ENCODE results near the gene NET1. TPM values are rescaled to one million over a fixed set of nuclear protein-coding genes. Genes with fewer than 3 reads are reported as not detected.
"Not testable (repeated sequence)": the region's sequence is repeated elsewhere in the genome, so short reads cannot be mapped to it uniquely, and the experiment has no call there.

NET1 gene
- total RNA-seq, 2 experiments from 2014 or later, result 39.1 to 47.7 TPM

- H3K4me3 Mint-ChIP-seq, result no peak overlapping the region
- DNase-seq, result no peak
- H3K27me3 Mint-ChIP-seq, result no peaks in the 10 kb centered on the region
- ChIA-PET CTCF (interaction anchor here (0.6 to 2.9 kb wide), 3 partner anchors 160 to 655 kb away, joined by 3 to 13 read pairs (median 3); no protein-coding TSS in a partner anchor), POLR2A (no interaction called here)
- peaks cover 6% of the 10 kb centered on the region for H3K4me1 Mint-ChIP-seq
- H3K9me3 Mint-ChIP-seq, result peaks cover under 1% of the 10 kb centered on the region
- peaks cover 18% of the 10 kb centered on the region for H3K36me3 Mint-ChIP-seq (ENCODE audit: low read depth)
- H3K27ac Mint-ChIP-seq, result no peak overlapping the region
These were observed 50.5 kb downstream of the NET1 start for GRCh38 chr10:5462841-5463293.

GRCh38 chr10:5464546-5464945, 52.2 kb downstream of the NET1 start:
- H3K4me3 Mint-ChIP-seq, result no peak overlapping the region
- ChIA-PET CTCF (no interaction called here), POLR2A (no interaction called here)
- H3K27ac Mint-ChIP-seq, result no peak overlapping the region
- no peaks in the 10 kb centered on the region for H3K27me3 Mint-ChIP-seq
- H3K9me3 Mint-ChIP-seq, result peaks cover 2% of the 10 kb centered on the region
- H3K36me3 Mint-ChIP-seq (ENCODE audit: low read depth), result peaks cover 7% of the 10 kb centered on the region
- no peak for DNase-seq
- H3K4me1 Mint-ChIP-seq, result no peaks in the 10 kb centered on the region

GRCh38 chr10:5465976-5466450, 53.7 kb downstream of the NET1 start:
- H3K4me1 Mint-ChIP-seq, result no peaks in the 10 kb centered on the region
- no peaks in the 10 kb centered on the region for H3K27me3 Mint-ChIP-seq
- H3K27ac Mint-ChIP-seq, result no peak overlapping the region
- no peak for DNase-seq
- H3K36me3 Mint-ChIP-seq (ENCODE audit: low read depth), result no peaks in the 10 kb centered on the region
- POLR2A ChIA-PET, result no interaction called here
- H3K4me3 Mint-ChIP-seq, result no peak overlapping the region
- peaks cover 2% of the 10 kb centered on the region for H3K9me3 Mint-ChIP-seq
- CTCF ChIA-PET, result no interaction called here

DNA sequence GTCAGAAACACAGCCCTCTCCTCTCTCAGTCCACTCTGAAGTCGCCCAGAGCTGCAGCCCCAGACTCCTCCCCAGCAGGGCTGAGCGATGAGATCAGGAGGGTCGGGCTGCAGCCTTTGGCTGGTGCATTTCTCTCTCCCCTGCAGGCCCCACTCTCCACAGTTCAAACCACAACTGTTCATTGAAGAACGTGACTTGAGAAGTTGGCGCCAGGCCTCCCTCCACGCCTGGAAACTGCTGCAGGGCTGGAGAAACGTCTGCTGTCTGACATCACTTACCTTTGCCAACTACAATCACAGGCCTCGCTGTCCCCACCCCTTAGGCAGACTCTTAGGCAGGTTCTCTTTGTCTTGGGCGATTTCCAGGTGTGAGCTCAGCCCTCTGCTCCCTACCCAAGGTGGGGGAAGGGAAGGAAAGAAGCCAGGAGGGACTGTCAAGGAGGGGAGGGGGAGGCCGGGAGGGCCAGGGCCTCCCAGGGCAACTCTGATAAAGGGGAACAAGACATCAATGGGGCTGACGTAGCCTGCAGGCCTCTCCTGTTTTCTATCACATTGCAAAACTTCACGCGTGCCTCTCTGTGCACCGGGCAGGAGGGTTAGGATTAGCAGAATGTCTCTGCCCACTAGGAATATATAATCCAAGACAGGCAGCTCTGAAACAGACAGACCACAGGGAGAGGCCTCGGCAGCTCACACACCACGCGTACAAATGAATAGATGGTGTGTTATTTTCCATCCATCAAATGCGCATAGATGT, 54.3 kb downstream of the NET1 start:
- Mint-ChIP-seq H3K4me1 (no peaks in the 10 kb centered on the region), H3K36me3 (ENCODE audit: low read depth) (no peaks in the 10 kb centered on the region), H3K27me3 (no peaks in the 10 kb centered on the region), H3K4me3 (no peak overlapping the region), H3K27ac (no peak overlapping the region), H3K9me3 (peaks cover 2% of the 10 kb centered on the region)
- CTCF ChIA-PET, result interaction anchor here (0.9 kb wide), 1 partner anchor 157 kb away, joined by 5 read pairs; no protein-coding TSS in a partner anchor
- POLR2A ChIA-PET, result no interaction called here
- no peak for DNase-seq

GRCh38 chr10:5467207-5467535, 54.8 kb downstream of the NET1 start:
- no peaks in the 10 kb centered on the region for H3K27me3 Mint-ChIP-seq
- peaks cover 2% of the 10 kb centered on the region for H3K9me3 Mint-ChIP-seq
- ChIA-PET POLR2A (no interaction called here), CTCF (interaction anchor here (0.9 kb wide), 1 partner anchor 156 kb away, joined by 5 read pairs; no protein-coding TSS in a partner anchor)
- DNase-seq, result no peak
- no peak overlapping the region for H3K27ac Mint-ChIP-seq
- no peaks in the 10 kb centered on the region for H3K36me3 Mint-ChIP-seq (ENCODE audit: low read depth)
- no peak overlapping the region for H3K4me3 Mint-ChIP-seq
- no peaks in the 10 kb centered on the region for H3K4me1 Mint-ChIP-seq

- CTCF ChIA-PET, result interaction anchor here (0.9 kb wide), 1 partner anchor 156 kb away, joined by 5 read pairs; no protein-coding TSS in a partner anchor
- Mint-ChIP-seq H3K9me3 (peaks cover 2% of the 10 kb centered on the region), H3K36me3 (ENCODE audit: low read depth) (no peaks in the 10 kb centered on the region), H3K4me3 (no peak overlapping the region), H3K27me3 (no peaks in the 10 kb centered on the region), H3K27ac (no peak overlapping the region), H3K4me1 (no peaks in the 10 kb centered on the region)
- DNase-seq, result no peak
- POLR2A ChIA-PET, result interaction anchor here (0.6 kb wide), 1 partner anchor 14 kb away, joined by 3 read pairs; no protein-coding TSS in a partner anchor
These were observed 55.4 kb downstream of the NET1 start for GRCh38 chr10:5467634-5468255.

GRCh38 chr10:5468262-5469106, 56.1 kb downstream of the NET1 start:
- Mint-ChIP-seq H3K9me3 (peaks cover 2% of the 10 kb centered on the region), H3K27me3 (no peaks in the 10 kb centered on the region), H3K27ac (no peak overlapping the region), H3K4me1 (no peaks in the 10 kb centered on the region), H3K36me3 (ENCODE audit: low read depth) (no peaks in the 10 kb centered on the region), H3K4me3 (no peak overlapping the region)
- ChIA-PET CTCF (interaction anchor here (0.6 kb wide), 1 partner anchor 116 kb away, joined by 3 read pairs; no protein-coding TSS in a partner anchor), POLR2A (interaction anchor here (0.6 kb wide), 1 partner anchor 14 kb away, joined by 3 read pairs; no protein-coding TSS in a partner anchor)
- no peak for DNase-seq

- peaks cover 2% of the 10 kb centered on the region for H3K9me3 Mint-ChIP-seq
- H3K4me3 Mint-ChIP-seq, result no peak overlapping the region
- POLR2A ChIA-PET, result no interaction called here
- no peak overlapping the region for H3K27ac Mint-ChIP-seq
- H3K27me3 Mint-ChIP-seq, result peaks cover 2% of the 10 kb centered on the region
- CTCF ChIA-PET, result no interaction called here
- no peaks in the 10 kb centered on the region for H3K4me1 Mint-ChIP-seq
- no peaks in the 10 kb centered on the region for H3K36me3 Mint-ChIP-seq (ENCODE audit: low read depth)
- no peak for DNase-seq
These were observed 57.1 kb downstream of the NET1 start for GRCh38 chr10:5469353-5470061.

DNA sequence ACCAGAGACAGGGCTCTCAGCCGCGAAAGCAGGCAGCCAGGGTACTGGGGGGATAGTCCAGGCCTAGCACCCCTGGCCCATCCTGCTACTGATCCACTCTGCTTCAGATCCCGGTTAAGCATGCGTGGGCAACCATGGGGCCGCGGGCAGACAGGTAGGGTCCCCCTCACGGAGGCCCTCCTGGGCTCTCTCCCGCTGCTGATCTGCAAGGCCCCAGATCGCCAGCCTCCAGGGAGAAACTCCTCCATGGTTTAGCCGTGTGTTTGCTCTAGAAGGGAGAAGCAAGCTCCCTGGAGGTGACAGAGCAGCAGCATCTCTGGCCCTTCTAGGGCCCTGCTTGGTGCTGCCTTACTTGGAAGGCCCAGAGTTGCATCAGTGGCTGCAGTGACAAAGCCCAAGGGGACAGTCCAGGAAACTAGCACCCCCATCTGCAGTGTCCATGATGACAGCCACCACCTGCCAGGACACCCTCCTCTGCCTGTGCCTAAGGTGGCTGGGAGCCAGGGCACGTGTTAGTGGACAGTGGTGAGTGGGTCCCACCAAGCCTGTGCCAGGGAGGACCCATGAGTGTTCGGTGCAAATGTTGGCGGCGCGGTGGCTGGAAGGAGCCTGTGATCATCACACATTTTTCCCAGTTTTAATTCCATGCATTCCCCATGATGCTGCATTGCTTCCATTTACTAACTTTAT, 57.9 kb downstream of the NET1 start:
- H3K4me3 Mint-ChIP-seq, result no peak overlapping the region

GRCh38 chr10:5474642-5475041, 62.3 kb downstream of the NET1 start:
- POLR2A ChIA-PET; H3K4me3 Mint-ChIP-seq; H3K36me3 Mint-ChIP-seq (ENCODE audit: low read depth); DNase-seq; H3K27me3 Mint-ChIP-seq; H3K4me1 Mint-ChIP-seq; H3K9me3 Mint-ChIP-seq; H3K27ac Mint-ChIP-seq: not testable (repeated sequence)
- CTCF ChIA-PET, result interaction anchor here (0.9 kb wide), 1 partner anchor 14 kb away, joined by 3 read pairs; no protein-coding TSS in a partner anchor

More for the DNA sequence above, 57.9 kb downstream of the NET1 start:
- peaks cover 2% of the 10 kb centered on the region for H3K27me3 Mint-ChIP-seq
- POLR2A ChIA-PET, result no interaction called here
- H3K27ac Mint-ChIP-seq, result no peak overlapping the region
- H3K9me3 Mint-ChIP-seq, result peaks cover 2% of the 10 kb centered on the region
- no peaks in the 10 kb centered on the region for H3K36me3 Mint-ChIP-seq (ENCODE audit: low read depth)
- H3K4me1 Mint-ChIP-seq, result no peaks in the 10 kb centered on the region
- DNase-seq, result no peak
- CTCF ChIA-PET, result no interaction called here

GRCh38 chr10:5475088-5475487, 62.7 kb downstream of the NET1 start:
- H3K4me1 Mint-ChIP-seq; POLR2A ChIA-PET; H3K9me3 Mint-ChIP-seq; H3K4me3 Mint-ChIP-seq; H3K27ac Mint-ChIP-seq; H3K27me3 Mint-ChIP-seq; DNase-seq; H3K36me3 Mint-ChIP-seq (ENCODE audit: low read depth): not testable (repeated sequence)
- CTCF ChIA-PET, result interaction anchor here (0.9 kb wide), 1 partner anchor 14 kb away, joined by 3 read pairs; no protein-coding TSS in a partner anchor

All from activated CD4-positive, alpha-beta T cell treated with anti-CD3 and anti-CD28 coated beads, Interleukin-2, amount 10 ng/mL, durations not matched to agents 7 days and 5 days (primary cell).